NT2/D1 (cell line): ENCODE results near the gene AFAP1L1.

ENCODE experiments used
- DNase-seq: peaks from one replicate; pipeline ENCODE4 v3.0.0-alpha.2; 2011; ENCODE audit warnings: low read depth, low spot score
- H3K27me3 ChIP-seq: 2 replicates; pipeline ENCODE4 v1.6.0; 2011; ENCODE audit warnings: mild to moderate bottlenecking; ENCODE audit not compliant: insufficient read length, insufficient read depth
- H3K36me3 ChIP-seq: 2 replicates; pipeline ENCODE4 v1.6.1; 2011; ENCODE audit warnings: mild to moderate bottlenecking, low read length, mixed read lengths; ENCODE audit not compliant: insufficient read depth, insufficient read length
- H3K4me1 ChIP-seq: 2 replicates; pipeline ENCODE4 v1.5.1; 2011; ENCODE audit not compliant: insufficient read depth, insufficient read length
- H3K4me3 ChIP-seq: 2 replicates; pipeline ENCODE4 v1.5.1; 2011; ENCODE audit warnings: low read depth; ENCODE audit not compliant: insufficient read length
- H3K9ac ChIP-seq: 2 replicates; pipeline ENCODE4 v1.6.0; 2011; ENCODE audit warnings: low read depth; ENCODE audit not compliant: insufficient read length
- H3K9me3 ChIP-seq: 2 replicates; pipeline ENCODE4 v1.5.1; 2011; ENCODE audit warnings: mild to moderate bottlenecking, low read length; ENCODE audit not compliant: insufficient read depth
- SUZ12 ChIP-seq: IDR thresholded peaks from 2 replicates; pipeline ENCODE4 v1.6.1; 2011; ENCODE audit not compliant: insufficient read length, insufficient read depth; ENCODE audit errors: extremely low read depth
- YY1 ChIP-seq: IDR thresholded peaks from 2 replicates; pipeline ENCODE4 v1.6.1; 2011; ENCODE audit not compliant: insufficient read length, insufficient read depth
- ZNF274 ChIP-seq: IDR thresholded peaks from 2 replicates; pipeline ENCODE4 v1.6.1; 2011; ENCODE audit warnings: mild to moderate bottlenecking, low read depth, low read length

Gene AFAP1L1

GRCh38 chr5:149273237-149273636, 1.6 kb downstream of the AFAP1L1 start:
- Histone ChIP-seq H3K9ac (no peak overlapping the region), H3K9me3 (no peaks in the 10 kb centered on the region), H3K4me1 (no peaks in the 10 kb centered on the region), H3K4me3 (no peak overlapping the region), H3K27me3 (peaks cover 21% of the 10 kb centered on the region), H3K36me3 (no peaks in the 10 kb centered on the region)
- no peak for DNase-seq
- no peak for TF ChIP-seq SUZ12
- TF ChIP-seq ZNF274, result no peak

- Histone ChIP-seq H3K9me3 (no peaks in the 10 kb centered on the region), H3K9ac (no peak overlapping the region), H3K27me3 (peaks cover 21% of the 10 kb centered on the region), H3K4me3 (no peak overlapping the region), H3K36me3 (no peaks in the 10 kb centered on the region), H3K4me1 (no peaks in the 10 kb centered on the region)
- TF ChIP-seq SUZ12 (no peak), ZNF274 (no peak)
- no peak for DNase-seq
These were observed 2.3 kb downstream of the AFAP1L1 start for GRCh38 chr5:149273950-149274349.

- Histone ChIP-seq H3K4me1 (no peaks in the 10 kb centered on the region), H3K27me3 (peaks cover 21% of the 10 kb centered on the region), H3K36me3 (no peaks in the 10 kb centered on the region), H3K9me3 (no peaks in the 10 kb centered on the region), H3K4me3 (no peak overlapping the region), H3K9ac (no peak overlapping the region)
- no peak for TF ChIP-seq ZNF274
- no peak for TF ChIP-seq YY1
- TF ChIP-seq SUZ12, result no peak
- DNase-seq, result no peak
These were observed 3.3 kb downstream of the AFAP1L1 start for GRCh38 chr5:149274939-149275338.

GRCh38 chr5:149277801-149278200, 6.1 kb downstream of the AFAP1L1 start:
- no peak for TF ChIP-seq YY1
- no peak for TF ChIP-seq SUZ12
- TF ChIP-seq ZNF274, result no peak

GRCh38 chr5:149278451-149279210, 7.0 kb downstream of the AFAP1L1 start:
- H3K36me3 ChIP-seq, result no peaks in the 10 kb centered on the region
- H3K4me1 ChIP-seq, result no peaks in the 10 kb centered on the region
- no peak for DNase-seq
- no peak overlapping the region for H3K4me3 ChIP-seq
- H3K9ac ChIP-seq, result no peak overlapping the region
- H3K9me3 ChIP-seq, result no peaks in the 10 kb centered on the region
- no peaks in the 10 kb centered on the region for H3K27me3 ChIP-seq
- TF ChIP-seq ZNF274, result no peak
- TF ChIP-seq SUZ12, result no peak
- no peak for TF ChIP-seq YY1

More at GRCh38 chr5:149277801-149278200, 6.1 kb downstream of the AFAP1L1 start:
- DNase-seq, result no peak
- Histone ChIP-seq H3K4me1 (no peaks in the 10 kb centered on the region), H3K27me3 (peaks cover 7% of the 10 kb centered on the region), H3K36me3 (no peaks in the 10 kb centered on the region), H3K9ac (no peak overlapping the region), H3K4me3 (no peak overlapping the region), H3K9me3 (no peaks in the 10 kb centered on the region)

- H3K36me3 ChIP-seq, result no peaks in the 10 kb centered on the region
- no peaks in the 10 kb centered on the region for H3K4me1 ChIP-seq
- no peak overlapping the region for H3K9ac ChIP-seq
- DNase-seq, result no peak
- H3K27me3 ChIP-seq, result no peaks in the 10 kb centered on the region
- TF ChIP-seq ZNF274 (no peak), YY1 (no peak), SUZ12 (no peak)
- H3K9me3 ChIP-seq, result no peaks in the 10 kb centered on the region
- H3K4me3 ChIP-seq, result no peak overlapping the region
These were observed 8.0 kb downstream of the AFAP1L1 start for GRCh38 chr5:149279661-149280060.

GRCh38 chr5:149280124-149280523, 8.5 kb downstream of the AFAP1L1 start:
- TF ChIP-seq YY1 (no peak), SUZ12 (no peak), ZNF274 (no peak)
- Histone ChIP-seq H3K4me3 (no peak overlapping the region), H3K27me3 (no peaks in the 10 kb centered on the region), H3K9ac (no peak overlapping the region), H3K36me3 (no peaks in the 10 kb centered on the region), H3K9me3 (no peaks in the 10 kb centered on the region), H3K4me1 (no peaks in the 10 kb centered on the region)
- no peak for DNase-seq
